Osteoblast (primary cell): ENCODE data around the gene GAS7. TPM values are rescaled to one million over a fixed set of nuclear protein-coding genes. Genes with fewer than 3 reads are reported as not detected.

ENCODE experiments used
- DNase-seq: peaks from one replicate; pipeline ENCODE4 v3.0.0; 2011; ENCODE audit warnings: low spot score, mixed read lengths; ENCODE audit not compliant: insufficient read length; ENCODE audit errors: missing footprints
- H2AFZ ChIP-seq: 2 replicates; pipeline ENCODE4 v1.6.0; 2011; ENCODE audit warnings: mild to moderate bottlenecking, low read length
- H3K27ac ChIP-seq: 2 replicates; pipeline ENCODE4 v1.5.1; 2011; ENCODE audit warnings: mild to moderate bottlenecking, low read depth, low read length, moderate library complexity
- H3K27me3 ChIP-seq: 2 replicates; pipeline ENCODE4 v1.6.0; 2012; ENCODE audit warnings: mild to moderate bottlenecking, control low read depth, inconsistent platforms, low read length, moderate library complexity; ENCODE audit not compliant: insufficient read depth
- H3K36me3 ChIP-seq: 2 replicates; pipeline ENCODE4 v1.5.1; 2011; ENCODE audit warnings: mild to moderate bottlenecking, low read length, control low read depth, moderate library complexity; ENCODE audit not compliant: insufficient read depth
- H3K4me1 ChIP-seq: 2 replicates; pipeline ENCODE4 v1.5.1; 2011; ENCODE audit warnings: mild to moderate bottlenecking, low read length, control low read depth, moderate library complexity; ENCODE audit not compliant: insufficient read depth
- H3K4me2 ChIP-seq: 2 replicates; pipeline ENCODE4 v1.6.0; 2011; ENCODE audit warnings: mild to moderate bottlenecking, low read length; ENCODE audit not compliant: insufficient read depth
- H3K4me3 ChIP-seq: fragments of 200-600 bp; sonication (generic); 3 replicates; pipeline ENCODE4 v1.5.1; 2012; ENCODE audit warnings: mild to moderate bottlenecking, low read length, inconsistent platforms; ENCODE audit not compliant: insufficient read depth
- H3K79me2 ChIP-seq: 2 replicates; pipeline ENCODE4 v1.6.0; 2012; ENCODE audit warnings: mild to moderate bottlenecking, low read length, control low read depth, inconsistent platforms; ENCODE audit not compliant: insufficient read depth
- H3K9me3 ChIP-seq: 2 replicates; pipeline ENCODE4 v1.5.1; 2011; ENCODE audit warnings: low read depth, low read length, control low read depth
- H4K20me1 ChIP-seq: 2 replicates; pipeline ENCODE4 v1.6.0; 2012; ENCODE audit warnings: mild to moderate bottlenecking, low read length, control low read depth; ENCODE audit not compliant: insufficient read depth
- total RNA-seq: library from RNA; depleted of rRNA; stranded (reverse); fragments of >200 nt; gene quantifications from 2 replicates; pipeline ENCODE4 v1.2.3, GENCODE V29; 2012
- TF ChIP-seq, protein P1 (sequence below): IDR thresholded peaks from 2 replicates; pipeline ENCODE4 v1.5.1; 2011; ENCODE audit warnings: mild to moderate bottlenecking, low read depth, low read length, moderate library complexity; ENCODE audit errors: extremely low read depth

GAS7 gene
- total RNA-seq, 1 donor: 3.6 TPM

DNA sequence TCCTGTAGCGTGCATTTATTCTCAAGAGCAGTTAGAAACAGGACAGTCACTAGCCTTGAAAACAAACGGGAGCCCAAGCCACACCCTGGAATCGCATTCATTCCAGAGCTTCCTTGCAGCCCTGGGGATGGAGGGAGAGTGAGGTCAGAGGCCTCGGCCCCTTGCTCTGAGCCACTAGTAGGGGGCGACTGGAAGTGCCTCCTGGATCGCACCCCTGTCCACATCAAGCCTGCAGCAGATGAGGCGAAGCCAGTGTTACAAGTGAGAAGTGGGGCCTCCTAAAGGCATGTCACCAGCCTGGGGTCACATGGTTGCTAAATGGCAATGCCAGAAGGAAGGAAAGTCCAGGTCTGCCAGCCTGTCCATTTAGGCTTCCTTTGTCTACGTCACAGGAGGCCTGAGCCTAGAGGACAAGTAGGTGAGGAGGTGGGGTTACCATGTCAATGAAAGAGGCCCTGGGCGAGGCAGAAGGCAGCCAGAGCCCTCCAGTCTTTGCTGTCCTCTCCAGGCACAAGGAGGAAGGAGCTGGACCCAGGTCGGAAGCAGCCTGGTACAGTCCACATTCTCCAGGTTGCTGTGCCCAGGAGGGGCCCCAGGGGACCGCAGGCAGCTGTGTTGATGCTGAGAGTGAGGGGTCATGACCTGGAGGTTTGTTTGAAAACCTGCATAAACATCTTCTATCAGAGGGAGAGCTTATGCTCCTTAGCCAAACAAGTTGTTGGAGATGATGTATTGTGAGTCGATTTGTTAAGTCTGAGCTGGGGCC is 290.3 kb downstream of the GAS7 start:
- H3K4me2 ChIP-seq: no peak overlapping the region
- no peaks in the 10 kb centered on the region for H3K9me3 ChIP-seq
- no peaks in the 10 kb centered on the region for H4K20me1 ChIP-seq
- H3K79me2 ChIP-seq: no peaks in the 10 kb centered on the region
- H3K4me1 ChIP-seq: no peaks in the 10 kb centered on the region
- H2AFZ ChIP-seq: no peak overlapping the region
- H3K27me3 ChIP-seq: no peaks in the 10 kb centered on the region
- H3K36me3 ChIP-seq: no peaks in the 10 kb centered on the region
- DNase-seq: peak; percentile 69
- TF ChIP-seq, protein P1, sequence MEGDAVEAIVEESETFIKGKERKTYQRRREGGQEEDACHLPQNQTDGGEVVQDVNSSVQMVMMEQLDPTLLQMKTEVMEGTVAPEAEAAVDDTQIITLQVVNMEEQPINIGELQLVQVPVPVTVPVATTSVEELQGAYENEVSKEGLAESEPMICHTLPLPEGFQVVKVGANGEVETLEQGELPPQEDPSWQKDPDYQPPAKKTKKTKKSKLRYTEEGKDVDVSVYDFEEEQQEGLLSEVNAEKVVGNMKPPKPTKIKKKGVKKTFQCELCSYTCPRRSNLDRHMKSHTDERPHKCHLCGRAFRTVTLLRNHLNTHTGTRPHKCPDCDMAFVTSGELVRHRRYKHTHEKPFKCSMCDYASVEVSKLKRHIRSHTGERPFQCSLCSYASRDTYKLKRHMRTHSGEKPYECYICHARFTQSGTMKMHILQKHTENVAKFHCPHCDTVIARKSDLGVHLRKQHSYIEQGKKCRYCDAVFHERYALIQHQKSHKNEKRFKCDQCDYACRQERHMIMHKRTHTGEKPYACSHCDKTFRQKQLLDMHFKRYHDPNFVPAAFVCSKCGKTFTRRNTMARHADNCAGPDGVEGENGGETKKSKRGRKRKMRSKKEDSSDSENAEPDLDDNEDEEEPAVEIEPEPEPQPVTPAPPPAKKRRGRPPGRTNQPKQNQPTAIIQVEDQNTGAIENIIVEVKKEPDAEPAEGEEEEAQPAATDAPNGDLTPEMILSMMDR: no peak
- no peak overlapping the region for H3K4me3 ChIP-seq
- no peak overlapping the region for H3K27ac ChIP-seq

GRCh38 chr17:9907131-9907530 is 291.3 kb downstream of the GAS7 start:
- Histone ChIP-seq H2AFZ (no peak overlapping the region), H4K20me1 (no peaks in the 10 kb centered on the region), H3K27ac (no peak overlapping the region), H3K4me3 (no peak overlapping the region), H3K36me3 (no peaks in the 10 kb centered on the region), H3K27me3 (no peaks in the 10 kb centered on the region), H3K4me2 (no peak overlapping the region), H3K9me3 (no peaks in the 10 kb centered on the region), H3K4me1 (no peaks in the 10 kb centered on the region), H3K79me2 (no peaks in the 10 kb centered on the region)
- TF ChIP-seq, protein P1: no peak
- no peak for DNase-seq

- DNase-seq: no peak
- Histone ChIP-seq H2AFZ (no peak overlapping the region), H3K4me1 (no peaks in the 10 kb centered on the region), H4K20me1 (no peaks in the 10 kb centered on the region), H3K27me3 (no peaks in the 10 kb centered on the region), H3K27ac (no peak overlapping the region), H3K4me3 (no peak overlapping the region), H3K9me3 (no peaks in the 10 kb centered on the region), H3K79me2 (no peaks in the 10 kb centered on the region), H3K4me2 (no peak overlapping the region), H3K36me3 (no peaks in the 10 kb centered on the region)
- TF ChIP-seq, protein P1: no peak
Measured at GRCh38 chr17:9906616-9907015, 291.8 kb downstream of the GAS7 start.

GRCh38 chr17:9905902-9906301 is 292.5 kb downstream of the GAS7 start:
- H3K36me3 ChIP-seq: no peaks in the 10 kb centered on the region

More at GRCh38 chr17:9905902-9906301, 292.5 kb downstream of the GAS7 start:
- Histone ChIP-seq H3K27me3 (no peaks in the 10 kb centered on the region), H2AFZ (no peak overlapping the region), H3K4me2 (no peak overlapping the region), H3K4me1 (no peaks in the 10 kb centered on the region), H3K27ac (no peak overlapping the region), H3K4me3 (no peak overlapping the region), H3K9me3 (no peaks in the 10 kb centered on the region), H3K79me2 (no peaks in the 10 kb centered on the region), H4K20me1 (no peaks in the 10 kb centered on the region)
- TF ChIP-seq, protein P1: peak; percentile 24
- peak; percentile 90 for DNase-seq
